Mucosa of rectum (tissue), 2 donors: ENCODE results near the gene TDRD1.

ENCODE experiments used
- H3K27ac ChIP-seq, 2 donors: one replicate each; pipeline ENCODE4 v1.7.0; 2013; ENCODE audit warnings: inconsistent platforms in 2 of 2, low read depth in 2 of 2, low read length in 2 of 2
- H3K27me3 ChIP-seq, 2 donors: one replicate each; pipeline ENCODE4 v1.7.0; 2013; ENCODE audit warnings: low read length in 2 of 2; ENCODE audit not compliant: control insufficient read depth in 2 of 2, insufficient read depth in 2 of 2
- H3K36me3 ChIP-seq, 2 donors: one replicate each; pipeline ENCODE4 v1.7.0; 2013; ENCODE audit warnings: low read length in 2 of 2; ENCODE audit not compliant: control insufficient read depth in 2 of 2, insufficient read depth in 2 of 2
- H3K4me1 ChIP-seq, 2 donors: one replicate each; pipeline ENCODE4 v1.7.0; 2013; ENCODE audit warnings: low read length in 2 of 2, mild to moderate bottlenecking in 1 of 2; ENCODE audit not compliant: control insufficient read depth in 2 of 2, insufficient read depth in 2 of 2
- H3K4me3 ChIP-seq, 2 donors: one replicate each; pipeline ENCODE4 v1.7.0; 2013; ENCODE audit warnings: low read length in 2 of 2
- H3K9ac ChIP-seq, 2 donors: one replicate each; pipeline ENCODE4 v1.7.0; 2013; ENCODE audit warnings: low read length in 2 of 2, low read depth in 1 of 2, mild to moderate bottlenecking in 1 of 2
- H3K9me3 ChIP-seq, 2 donors: one replicate each; pipeline ENCODE4 v1.7.0; 2013; ENCODE audit warnings: low read length in 2 of 2; ENCODE audit not compliant: control insufficient read depth in 2 of 2
- donor health status: healthy.
- donor health status: Normal muscosa, but diverticular disease.

Gene TDRD1

GRCh38 chr10:114188001-114188400 is 8.8 kb downstream of the TDRD1 start:
- Histone ChIP-seq H3K4me1 (no peaks in the 10 kb centered on the region), H3K36me3 (no peaks in the 10 kb centered on the region), H3K27me3 (no peaks in the 10 kb centered on the region), H3K9ac (no peak overlapping the region), H3K27ac (no peak overlapping the region), H3K9me3 (no peaks in the 10 kb centered on the region), H3K4me3 (no peak overlapping the region)

- no peak overlapping the region for H3K9ac ChIP-seq
- H3K4me1 ChIP-seq, result no peaks in the 10 kb centered on the region
- no peak overlapping the region for H3K4me3 ChIP-seq
- H3K27me3 ChIP-seq, result no peaks in the 10 kb centered on the region
- H3K36me3 ChIP-seq, result no peaks in the 10 kb centered on the region
- H3K27ac ChIP-seq, result no peak overlapping the region
- no peaks in the 10 kb centered on the region for H3K9me3 ChIP-seq
Measured at GRCh38 chr10:114188900-114189299, 9.7 kb downstream of the TDRD1 start.

GRCh38 chr10:114189700-114190099 is 10.5 kb downstream of the TDRD1 start:
- H3K4me1 ChIP-seq, result no peaks in the 10 kb centered on the region
- no peak overlapping the region for H3K4me3 ChIP-seq
- no peaks in the 10 kb centered on the region for H3K27me3 ChIP-seq
- H3K9me3 ChIP-seq, result no peaks in the 10 kb centered on the region
- H3K9ac ChIP-seq, result no peak overlapping the region
- no peaks in the 10 kb centered on the region for H3K36me3 ChIP-seq
- no peak overlapping the region for H3K27ac ChIP-seq

GRCh38 chr10:114195079-114195478 is 15.9 kb downstream of the TDRD1 start:
- H3K4me1 ChIP-seq, result no peaks in the 10 kb centered on the region
- no peaks in the 10 kb centered on the region for H3K9me3 ChIP-seq
- H3K9ac ChIP-seq, result no peak overlapping the region
- H3K27ac ChIP-seq, result no peak overlapping the region
- no peak overlapping the region for H3K4me3 ChIP-seq
- no peaks in the 10 kb centered on the region for H3K27me3 ChIP-seq
- no peaks in the 10 kb centered on the region for H3K36me3 ChIP-seq

- Histone ChIP-seq H3K27me3 (peaks cover 0 to 2% of the 10 kb centered on the region in 2 donors), H3K4me1 (no peaks in the 10 kb centered on the region), H3K36me3 (no peaks in the 10 kb centered on the region), H3K9ac (no peak overlapping the region), H3K4me3 (no peak overlapping the region), H3K9me3 (no peaks in the 10 kb centered on the region), H3K27ac (no peak overlapping the region)
Measured at GRCh38 chr10:114199239-114199638, 20.1 kb downstream of the TDRD1 start.

- H3K36me3 ChIP-seq, result no peaks in the 10 kb centered on the region
- H3K27me3 ChIP-seq, result peaks cover 0 to 2% of the 10 kb centered on the region in 2 donors
- H3K9ac ChIP-seq, result no peak overlapping the region
- H3K4me3 ChIP-seq, result no peak overlapping the region
- H3K4me1 ChIP-seq, result no peaks in the 10 kb centered on the region
- no peak overlapping the region for H3K27ac ChIP-seq
- H3K9me3 ChIP-seq, result no peaks in the 10 kb centered on the region
Measured at GRCh38 chr10:114202812-114203211, 23.7 kb downstream of the TDRD1 start.

- H3K9me3 ChIP-seq, result no peaks in the 10 kb centered on the region
- H3K27ac ChIP-seq, result no peak overlapping the region
- peaks cover 0 to 3% of the 10 kb centered on the region in 2 donors for H3K27me3 ChIP-seq
- no peak overlapping the region for H3K4me3 ChIP-seq
- H3K9ac ChIP-seq, result no peak overlapping the region
- no peaks in the 10 kb centered on the region for H3K36me3 ChIP-seq
- H3K4me1 ChIP-seq, result no peaks in the 10 kb centered on the region
Measured at GRCh38 chr10:114206902-114207301, 27.7 kb downstream of the TDRD1 start.

GRCh38 chr10:114207349-114207748 is 28.2 kb downstream of the TDRD1 start:
- Histone ChIP-seq H3K4me1 (no peaks in the 10 kb centered on the region), H3K27me3 (peaks cover 0 to 2% of the 10 kb centered on the region in 2 donors), H3K9ac (no peak overlapping the region), H3K9me3 (no peaks in the 10 kb centered on the region), H3K27ac (no peak overlapping the region), H3K36me3 (no peaks in the 10 kb centered on the region), H3K4me3 (no peak overlapping the region)

GRCh38 chr10:114208351-114208750 is 29.2 kb downstream of the TDRD1 start:
- Histone ChIP-seq H3K4me1 (no peaks in the 10 kb centered on the region), H3K4me3 (no peak overlapping the region), H3K9ac (no peak overlapping the region), H3K9me3 (no peaks in the 10 kb centered on the region), H3K36me3 (no peaks in the 10 kb centered on the region), H3K27ac (no peak overlapping the region), H3K27me3 (peaks cover 0 to 2% of the 10 kb centered on the region in 2 donors)

GRCh38 chr10:114212153-114212552 is 33.0 kb downstream of the TDRD1 start:
- Histone ChIP-seq H3K9ac (no peak overlapping the region), H3K36me3 (no peaks in the 10 kb centered on the region), H3K27me3 (peaks cover 0 to 2% of the 10 kb centered on the region in 2 donors), H3K9me3 (no peaks in the 10 kb centered on the region), H3K27ac (no peak overlapping the region), H3K4me1 (no peaks in the 10 kb centered on the region), H3K4me3 (no peak overlapping the region)

GRCh38 chr10:114215033-114215432 is 35.9 kb downstream of the TDRD1 start:
- Histone ChIP-seq H3K4me1 (no peaks in the 10 kb centered on the region), H3K9me3 (no peaks in the 10 kb centered on the region), H3K27me3 (peaks cover 0 to 2% of the 10 kb centered on the region in 2 donors), H3K36me3 (no peaks in the 10 kb centered on the region), H3K9ac (no peak overlapping the region), H3K27ac (no peak overlapping the region), H3K4me3 (no peak overlapping the region)
